ENCODE results near the gene FOXJ3.

FOXJ3 gene

DNA sequence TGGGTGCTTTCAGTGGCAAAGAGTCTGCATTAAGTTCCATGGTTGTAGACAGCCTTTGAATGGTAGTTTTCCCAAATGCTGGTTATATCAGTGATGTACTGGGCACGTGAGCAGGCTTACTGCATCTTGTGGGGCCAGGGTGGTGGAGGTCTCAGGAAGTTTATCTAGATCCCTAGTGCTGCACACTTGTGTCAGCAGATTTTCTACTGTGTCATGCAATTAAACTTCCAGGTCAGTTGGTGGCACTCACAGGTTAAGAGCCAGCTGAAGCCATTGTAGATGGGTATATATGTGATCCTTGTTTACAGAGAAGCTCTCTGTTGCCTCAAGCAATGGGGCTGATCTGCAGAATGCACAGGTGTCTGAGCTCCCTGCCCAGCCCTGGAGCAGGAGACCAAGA lies 33.0 kb downstream of the FOXJ3 start:
- DNase-seq: no peak

- DNase-seq: no peak
These were observed 36.5 kb downstream of the FOXJ3 start for GRCh38 chr1:42298520-42298919.

GRCh38 chr1:42295816-42296215 lies 39.2 kb downstream of the FOXJ3 start:
- no peak for DNase-seq

DNA sequence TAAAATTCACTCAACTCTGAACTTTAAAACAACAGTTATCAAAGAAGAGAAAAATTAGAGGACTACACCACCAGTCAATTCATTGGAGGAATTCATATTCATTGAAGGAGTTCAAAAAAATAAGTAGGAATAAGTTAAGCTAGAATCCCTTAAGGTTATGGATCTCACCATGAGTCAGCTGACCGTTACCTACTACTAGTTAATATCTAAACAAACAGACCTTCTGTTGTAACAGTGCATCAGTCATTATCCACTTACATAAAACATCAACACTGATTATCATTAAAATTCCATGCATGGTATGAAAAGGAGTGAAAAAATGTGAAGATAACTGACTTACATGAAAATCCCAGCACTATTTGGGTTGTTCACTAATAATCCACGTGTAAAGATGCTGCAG lies 44.9 kb downstream of the FOXJ3 start:
- no peak for DNase-seq

- no peak for DNase-seq
These were observed 46.6 kb downstream of the FOXJ3 start for GRCh38 chr1:42288311-42288985.

DNA sequence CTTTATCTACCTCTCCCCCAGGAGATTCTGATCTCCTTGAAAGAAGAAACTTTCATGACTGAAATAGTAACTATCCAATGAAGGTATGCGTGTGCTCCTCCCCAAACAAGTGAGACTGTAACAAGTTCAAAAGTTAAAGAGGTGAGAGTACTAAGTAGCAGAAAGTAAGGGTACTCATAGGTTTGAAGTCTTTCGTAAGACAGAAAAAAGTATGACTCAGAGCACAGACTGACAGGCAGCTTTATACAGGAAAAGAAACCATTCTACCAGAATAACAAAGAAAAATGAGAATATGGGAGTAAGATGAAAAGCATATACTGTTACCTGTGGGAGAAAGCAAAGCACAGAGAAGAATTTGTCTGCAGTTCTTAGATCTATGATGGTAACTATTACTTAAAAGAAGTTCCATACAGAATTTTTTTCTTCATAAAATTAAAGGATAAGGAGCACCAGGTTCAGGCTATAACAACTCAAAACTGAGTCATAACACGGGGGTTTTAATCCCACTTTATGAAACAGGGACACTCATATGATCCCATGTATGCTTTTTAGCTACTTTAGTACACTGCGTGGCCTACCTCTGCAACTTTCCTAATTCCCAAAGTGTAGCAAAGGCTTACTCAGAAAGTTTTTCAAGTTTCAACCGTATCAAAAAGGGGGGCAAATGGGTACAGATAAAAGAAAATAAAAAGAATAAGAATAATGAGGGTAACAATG lies 52.0 kb downstream of the FOXJ3 start:
- DNase-seq: no peak

DNA sequence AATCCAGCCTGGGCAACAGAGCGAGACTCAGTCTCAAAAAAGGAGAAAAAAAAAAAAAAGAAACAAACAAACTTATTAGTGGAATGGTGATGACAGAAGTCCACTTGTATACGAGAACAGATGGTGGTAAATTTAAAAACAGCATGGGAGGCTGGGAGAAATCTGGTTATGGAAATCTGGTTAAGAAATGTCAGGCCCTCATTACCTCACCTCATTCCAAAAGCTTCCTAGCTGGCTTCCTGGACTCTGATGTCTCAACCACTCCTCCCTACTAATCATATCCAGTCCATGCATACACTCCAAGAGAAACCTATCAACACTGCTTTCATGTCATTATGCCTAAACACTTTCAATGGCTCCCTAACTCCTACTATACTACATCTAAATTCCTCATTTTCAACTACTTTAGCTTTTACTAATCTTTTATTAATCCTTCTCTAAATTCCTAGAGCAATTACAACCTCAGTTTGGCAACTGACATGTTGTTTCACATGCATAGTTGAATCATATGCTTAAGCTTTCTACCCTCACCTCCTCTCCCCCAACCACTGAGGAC lies 52.9 kb downstream of the FOXJ3 start:
- no peak for DNase-seq

- no peak for DNase-seq
These were observed 54.2 kb downstream of the FOXJ3 start for GRCh38 chr1:42280821-42281220.

GRCh38 chr1:42279055-42279454 lies 56.0 kb downstream of the FOXJ3 start:
- DNase-seq: no peak

DNA sequence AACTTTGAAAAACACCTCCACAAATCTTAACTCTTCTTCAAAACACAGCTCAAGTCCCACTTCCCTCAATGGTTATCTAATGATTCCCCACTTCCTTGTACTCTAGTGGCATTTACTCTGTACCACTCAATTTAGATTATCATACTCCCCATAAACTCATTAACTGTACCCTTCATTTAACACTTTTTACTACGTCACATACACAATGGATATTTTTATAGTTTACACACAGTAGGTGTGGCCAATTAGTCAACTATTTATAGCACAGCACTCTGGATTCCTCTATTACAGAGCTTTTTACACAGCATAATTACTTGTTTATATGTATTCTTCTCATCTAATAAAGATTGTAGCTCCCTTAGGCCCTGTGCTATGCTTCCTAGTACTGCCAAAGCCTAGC lies 62.1 kb downstream of the FOXJ3 start:
- DNase-seq: no peak

GRCh38 chr1:42267904-42268303 lies 67.1 kb downstream of the FOXJ3 start:
- no peak for DNase-seq

- DNase-seq: no peak
These were observed 68.5 kb downstream of the FOXJ3 start for GRCh38 chr1:42266253-42267135.

- DNase-seq: no peak
These were observed 70.4 kb downstream of the FOXJ3 start for GRCh38 chr1:42264511-42265190.

DNA sequence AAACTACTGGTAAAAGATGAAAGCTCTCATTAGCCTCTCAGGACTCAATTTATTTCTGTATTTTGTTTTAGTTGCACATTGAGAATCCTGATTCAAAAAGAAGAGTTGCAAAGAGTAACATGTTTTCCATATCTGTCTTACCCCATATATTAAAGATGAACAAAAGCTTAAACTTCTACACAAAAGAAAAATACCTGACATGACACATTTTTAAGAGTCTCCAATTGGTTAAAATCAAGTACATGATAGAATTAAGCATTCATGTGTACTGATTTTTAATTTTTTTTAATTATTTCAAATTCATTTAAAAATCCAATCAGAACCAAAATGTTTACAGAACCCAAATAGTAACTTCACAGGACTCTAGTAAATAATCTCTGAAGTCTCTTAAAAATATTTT lies 72.0 kb downstream of the FOXJ3 start:
- no peak for DNase-seq

- DNase-seq: no peak
These were observed 74.5 kb downstream of the FOXJ3 start for GRCh38 chr1:42260376-42261070.

GRCh38 chr1:42259739-42260064 lies 75.3 kb downstream of the FOXJ3 start:
- no peak for DNase-seq

DNA sequence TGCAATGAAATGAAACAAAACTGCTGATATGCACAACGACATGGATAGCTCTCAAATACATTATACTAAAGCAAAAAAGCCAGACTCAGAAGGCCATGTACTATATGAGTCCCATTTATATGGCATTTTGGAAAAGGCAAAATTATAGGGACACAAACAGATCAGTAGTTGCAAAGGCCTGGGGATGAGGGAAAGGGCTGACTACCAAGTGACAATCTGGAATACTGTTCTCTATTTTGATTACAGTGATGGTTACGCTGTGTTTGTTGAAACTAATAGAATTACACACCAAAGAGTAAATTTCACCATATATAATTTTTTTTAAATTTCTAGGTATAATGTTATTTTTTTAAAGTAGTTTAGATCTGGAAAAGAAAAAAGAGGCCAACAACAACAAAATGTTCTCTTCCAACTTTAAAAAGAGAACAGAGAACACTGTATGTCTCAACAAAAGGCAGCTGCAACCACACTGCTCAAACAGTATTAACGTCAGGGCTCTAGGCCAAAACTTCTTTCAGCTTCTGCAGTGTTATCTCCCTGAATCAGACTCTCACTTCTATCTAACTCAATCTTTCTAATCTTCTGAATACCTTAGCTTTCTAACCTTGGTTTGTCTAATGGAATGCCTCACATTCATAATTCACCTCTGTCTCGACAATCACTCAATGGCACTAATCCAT lies 75.8 kb downstream of the FOXJ3 start:
- no peak for DNase-seq

DNA sequence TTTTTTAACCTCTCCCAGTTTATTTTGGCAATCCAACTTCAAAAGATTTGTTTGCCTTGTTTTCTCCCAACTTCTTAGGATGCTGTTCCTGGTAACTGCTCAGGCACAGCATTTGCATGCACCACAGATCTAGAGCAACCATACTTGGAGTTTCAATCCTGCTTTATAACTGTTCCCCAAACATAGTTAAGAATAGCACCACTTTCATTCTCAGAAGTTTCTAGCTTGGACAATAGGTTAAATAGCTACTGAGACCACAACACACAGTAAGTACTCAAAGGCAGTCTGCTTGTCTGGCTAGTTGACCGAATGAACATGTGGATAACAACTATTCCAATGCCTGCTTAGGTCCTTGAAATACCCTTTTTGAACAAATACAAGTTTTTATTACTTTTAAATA lies 76.8 kb downstream of the FOXJ3 start:
- no peak for DNase-seq

- DNase-seq: no peak
These were observed 84.0 kb downstream of the FOXJ3 start for GRCh38 chr1:42251042-42251441.

DNA sequence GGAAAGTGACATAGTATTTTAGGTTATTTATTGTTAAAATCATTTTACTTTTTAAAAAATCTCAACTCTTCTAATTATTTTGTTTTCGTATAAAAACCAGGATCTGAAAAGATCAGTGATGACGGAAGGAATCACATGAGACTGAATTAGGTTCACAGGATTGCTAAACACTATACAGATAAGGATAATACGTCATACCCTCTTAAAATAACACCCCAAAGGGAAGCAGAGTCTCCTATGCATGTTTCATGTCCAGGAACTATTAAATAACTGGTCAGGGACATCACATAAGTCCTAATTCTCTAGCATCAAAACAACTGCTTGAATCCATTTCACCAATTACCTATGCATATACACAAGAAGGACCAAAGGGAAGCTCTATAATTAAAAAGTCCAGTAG lies 84.9 kb downstream of the FOXJ3 start:
- no peak for DNase-seq

- DNase-seq: no peak
These were observed 93.9 kb downstream of the FOXJ3 start for GRCh38 chr1:42240966-42241755.
